CD1c-positive myeloid dendritic cell (primary cell): Measurements from ENCODE around the gene SPDYE16.
"Not testable (repeated sequence)": the region's sequence is repeated elsewhere in the genome, so short reads cannot be mapped to it uniquely, and the experiment has no call there.

Experiments
- DNase-seq: peaks from one replicate; pipeline ENCODE4 v3.0.0-alpha.2; 2016; ENCODE audit errors: extremely low spot score

The SPDYE16 gene

GRCh38 chr7:76504351-76505167, 38.5 kb downstream of the SPDYE16 start:
- not testable (repeated sequence) for DNase-seq

DNA sequence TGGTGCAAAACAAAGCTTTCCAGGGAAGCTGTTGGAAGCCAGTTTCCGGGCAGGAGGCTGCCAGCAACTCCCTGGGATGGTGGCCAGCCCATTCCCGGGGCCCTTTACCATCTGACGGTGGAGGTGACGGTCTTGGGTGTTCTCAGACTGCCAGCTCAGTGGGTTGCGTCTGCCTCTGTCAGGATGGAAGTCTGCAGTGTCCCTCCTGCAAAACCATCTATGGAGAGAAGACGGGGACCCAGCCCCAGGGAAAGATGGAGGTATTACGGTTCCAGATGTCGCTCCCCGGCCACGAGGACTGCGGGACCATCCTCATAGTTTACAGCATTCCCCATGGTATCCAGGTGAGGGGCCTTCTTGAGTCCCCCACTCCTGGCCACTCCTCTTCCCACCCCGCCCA, 39.9 kb downstream of the SPDYE16 start:
- DNase-seq, result not testable (repeated sequence)

DNA sequence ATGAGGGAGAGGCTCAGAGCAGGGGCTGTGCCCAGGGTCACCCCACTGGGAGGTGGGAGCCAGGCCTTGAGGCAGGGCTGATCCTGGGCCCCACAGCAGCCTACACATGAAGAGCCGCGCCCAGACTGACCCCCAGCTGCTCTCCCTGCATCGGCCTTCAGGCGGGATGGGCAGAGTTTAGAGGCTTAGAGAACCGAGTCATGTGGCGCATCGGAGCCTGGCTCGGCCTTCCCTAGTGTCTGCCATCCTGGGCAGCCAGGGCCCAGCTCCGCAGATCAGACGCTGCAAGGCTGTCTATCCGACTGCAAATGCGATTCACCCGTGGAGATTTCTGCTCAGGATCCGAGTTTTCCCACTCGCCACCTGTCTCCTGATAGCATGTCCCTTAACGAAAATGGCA, 40.3 kb downstream of the SPDYE16 start:
- not testable (repeated sequence) for DNase-seq

GRCh38 chr7:76502224-76502623, 40.9 kb downstream of the SPDYE16 start:
- DNase-seq, result not testable (repeated sequence)

DNA sequence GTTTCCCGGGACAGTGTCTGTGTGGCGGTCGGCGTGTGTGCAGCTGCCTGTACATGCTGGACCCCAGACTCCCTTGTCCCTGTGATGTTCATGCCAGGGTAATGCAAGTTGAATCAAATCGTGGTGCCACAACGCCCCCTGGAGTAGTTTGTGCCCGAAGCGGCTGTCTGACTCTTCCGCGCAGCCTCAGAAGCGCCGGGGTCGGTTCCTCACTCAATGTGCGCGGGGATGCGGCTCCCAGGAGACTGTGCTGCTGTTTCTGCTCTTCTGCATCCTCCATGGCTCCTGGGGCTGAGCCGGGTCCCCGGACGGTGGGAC, 43.2 kb downstream of the SPDYE16 start:
- DNase-seq, result not testable (repeated sequence)

GRCh38 chr7:76499201-76499923, 43.7 kb downstream of the SPDYE16 start:
- DNase-seq, result not testable (repeated sequence)

GRCh38 chr7:76498583-76499200, 44.4 kb downstream of the SPDYE16 start:
- not testable (repeated sequence) for DNase-seq

DNA sequence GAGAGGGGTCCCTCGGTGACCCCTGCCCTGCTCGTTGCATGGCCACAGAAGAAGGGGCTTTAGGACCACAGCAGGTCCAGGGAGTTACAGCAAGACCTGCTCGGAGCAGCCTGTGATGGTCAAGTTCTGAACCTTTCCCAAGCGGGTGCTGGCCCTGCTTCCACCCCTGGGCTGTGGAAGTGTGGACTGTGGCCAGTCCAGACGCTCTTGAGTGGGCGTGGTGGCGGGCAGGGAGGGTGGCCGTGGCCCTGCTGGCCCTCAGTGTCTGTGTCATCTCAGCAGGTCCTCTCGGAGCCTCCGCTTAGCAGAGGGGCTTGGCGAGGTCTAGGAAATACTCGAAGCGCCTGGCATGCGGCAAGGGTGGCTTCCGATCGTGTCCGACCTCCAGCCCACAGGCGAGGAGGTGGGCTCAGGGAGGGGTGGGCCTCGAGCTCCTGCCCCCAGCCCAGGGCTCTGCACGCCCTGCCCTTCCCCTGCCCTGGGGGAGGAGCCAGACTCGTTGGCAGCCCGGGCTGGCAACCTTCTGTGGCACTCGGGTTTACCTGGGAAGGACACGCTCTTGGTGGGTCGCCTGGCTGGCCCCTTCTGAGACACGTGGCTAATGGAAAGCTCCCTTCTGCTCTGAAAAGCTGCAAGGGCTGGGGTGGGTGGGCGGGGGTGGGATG, 45.0 kb downstream of the SPDYE16 start:
- DNase-seq, result not testable (repeated sequence)

- DNase-seq, result not testable (repeated sequence)
Measured at GRCh38 chr7:76495717-76496116, 47.4 kb downstream of the SPDYE16 start.

DNA sequence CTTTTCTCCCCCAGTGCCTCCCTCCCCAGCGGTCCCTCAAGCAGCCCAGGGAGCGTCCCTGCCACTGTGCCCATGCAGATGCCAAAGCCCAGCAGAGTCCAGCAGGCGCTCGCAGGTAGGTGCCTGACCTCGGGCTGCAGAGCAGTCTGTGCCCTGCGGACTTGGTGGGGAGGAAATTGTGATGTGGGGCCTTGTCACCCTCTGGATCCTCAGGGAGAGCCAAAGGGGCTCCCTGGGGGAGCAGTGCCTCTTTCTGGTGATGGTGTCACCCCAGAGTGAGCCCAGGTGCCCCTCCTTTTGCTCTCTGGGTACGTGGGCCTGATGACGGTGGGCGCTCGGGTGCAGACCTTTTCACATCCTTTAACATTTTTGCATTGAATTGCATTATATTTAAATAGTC, 51.0 kb downstream of the SPDYE16 start:
- DNase-seq, result not testable (repeated sequence)

DNA sequence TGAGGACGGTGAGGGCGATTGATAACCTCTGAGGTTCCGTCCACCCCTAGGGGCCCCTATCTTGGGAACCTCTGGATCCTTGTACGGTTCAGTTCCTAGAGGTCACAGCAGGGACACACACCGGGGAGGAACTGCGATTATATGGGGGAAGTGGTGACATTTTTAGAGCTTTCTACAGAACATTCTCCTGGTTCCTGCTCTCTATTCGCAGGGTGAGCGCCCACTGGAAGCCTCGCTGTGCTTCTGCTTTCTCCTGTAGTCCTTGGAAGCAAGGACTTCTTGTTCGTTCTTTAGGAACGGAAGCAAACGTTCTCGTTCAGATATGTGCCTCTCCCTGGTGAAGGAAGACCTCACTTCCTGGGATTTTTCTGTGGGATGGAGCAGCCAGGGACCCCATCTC, 55.1 kb downstream of the SPDYE16 start:
- not testable (repeated sequence) for DNase-seq

DNA sequence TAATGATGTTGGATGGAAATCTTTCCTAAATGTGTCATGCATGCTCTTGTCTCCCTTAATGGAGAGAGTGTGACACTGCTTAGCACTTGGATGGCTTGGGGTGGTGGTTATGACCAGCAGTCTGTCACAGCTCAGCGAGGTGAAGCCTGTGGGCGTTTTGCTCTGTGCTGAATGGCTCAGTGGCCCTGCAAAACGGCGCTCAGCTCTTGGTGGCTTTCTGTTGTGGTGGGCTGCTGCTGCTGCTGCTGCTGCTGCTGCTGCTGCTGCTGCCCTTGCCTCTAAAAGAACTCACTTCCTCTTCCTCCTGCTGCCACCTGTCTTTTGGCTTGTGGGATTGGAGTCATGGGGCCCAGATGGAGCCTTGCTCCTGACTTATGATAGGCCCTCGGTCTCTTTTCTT, 56.5 kb downstream of the SPDYE16 start:
- not testable (repeated sequence) for DNase-seq

- DNase-seq, result not testable (repeated sequence)
Measured at GRCh38 chr7:76485822-76486610, 57.1 kb downstream of the SPDYE16 start.

DNA sequence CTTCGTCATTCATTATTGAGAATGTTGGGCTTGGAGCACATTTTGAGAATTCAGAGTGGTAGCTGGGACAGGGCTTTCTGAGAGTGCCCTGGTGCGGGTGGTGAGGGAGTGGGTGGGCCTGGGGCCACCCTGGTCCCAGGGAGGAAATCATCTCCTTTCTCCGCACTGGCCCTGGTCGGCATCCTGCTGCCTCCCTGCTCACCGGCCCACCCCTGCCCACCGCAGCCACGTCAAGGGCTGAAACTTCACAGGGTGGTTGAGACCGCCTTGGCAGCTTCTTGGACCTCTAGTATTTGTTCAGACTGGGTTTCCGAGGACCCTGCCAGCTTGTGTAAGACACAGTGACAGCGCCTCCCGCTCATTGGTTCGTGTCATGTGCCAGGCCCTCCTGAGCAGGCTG, 58.6 kb downstream of the SPDYE16 start:
- not testable (repeated sequence) for DNase-seq

DNA sequence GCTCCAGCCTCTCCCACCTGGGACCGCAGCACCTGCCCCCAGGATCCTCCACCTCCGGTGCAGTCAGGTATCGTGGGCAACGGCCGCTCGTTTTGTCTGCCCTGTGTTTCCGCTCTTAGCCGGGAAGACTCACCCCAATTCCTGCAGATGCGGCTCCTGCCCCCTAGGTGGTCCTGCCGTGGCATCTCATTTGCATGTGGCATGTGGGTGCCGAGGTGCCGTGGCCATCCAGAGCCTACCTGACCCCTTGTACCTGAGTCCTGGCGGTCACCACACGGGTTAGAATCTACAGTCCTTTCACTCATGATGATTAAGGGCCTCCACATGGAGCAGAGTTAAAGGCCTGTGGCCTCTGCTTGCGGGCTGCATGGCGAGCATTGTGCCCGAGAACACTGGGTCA, 60.0 kb downstream of the SPDYE16 start:
- not testable (repeated sequence) for DNase-seq

- not testable (repeated sequence) for DNase-seq
Measured at GRCh38 chr7:76482660-76483059, 60.4 kb downstream of the SPDYE16 start.
